ENCODE measurements around the gene RBKS.

RBKS gene

DNA sequence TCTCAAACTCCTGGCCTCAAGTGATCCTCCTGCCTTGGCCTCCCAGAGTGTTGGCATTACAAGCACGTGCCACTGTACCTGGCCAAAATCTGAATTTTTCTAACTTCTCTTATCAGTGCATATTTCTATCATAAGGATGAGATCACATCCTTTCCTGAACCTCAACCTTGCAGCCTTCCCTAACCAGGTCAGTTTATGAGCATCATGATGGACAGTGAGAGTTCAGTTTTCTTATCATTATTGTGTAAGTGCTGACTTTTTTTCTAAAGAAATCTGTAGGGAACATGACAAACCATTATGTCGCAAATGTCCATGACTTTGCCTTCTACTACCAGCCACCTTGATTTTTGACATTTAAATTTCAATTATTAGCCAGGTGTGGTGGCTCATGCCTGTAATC is 87.1 kb downstream of the RBKS start:
- DNase-seq (ENCODE audit: insufficient read length, low spot score) (no peak), FAIRE-seq (no peak)

DNA sequence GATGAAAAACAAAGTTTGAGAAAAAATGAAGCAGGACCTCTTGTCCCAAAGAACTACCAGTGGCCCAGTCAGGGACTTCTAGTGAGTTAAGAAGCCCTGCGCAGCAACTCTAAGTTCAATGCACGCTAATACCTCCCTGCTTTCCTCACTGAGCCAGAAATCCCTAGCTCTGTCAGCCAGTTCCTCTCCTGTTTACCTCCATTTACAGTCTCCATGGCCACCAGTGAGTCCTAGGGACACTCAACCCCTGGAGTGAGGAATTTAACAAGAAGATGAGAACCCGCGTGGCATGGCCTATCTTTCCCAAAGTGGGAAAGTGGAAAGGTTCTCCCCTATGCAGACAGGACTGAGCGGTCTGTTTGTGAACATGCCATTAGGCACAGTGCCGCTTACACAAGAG is 87.6 kb downstream of the RBKS start:
- FAIRE-seq = no peak
- no peak for DNase-seq (ENCODE audit: insufficient read length, low spot score)

DNA sequence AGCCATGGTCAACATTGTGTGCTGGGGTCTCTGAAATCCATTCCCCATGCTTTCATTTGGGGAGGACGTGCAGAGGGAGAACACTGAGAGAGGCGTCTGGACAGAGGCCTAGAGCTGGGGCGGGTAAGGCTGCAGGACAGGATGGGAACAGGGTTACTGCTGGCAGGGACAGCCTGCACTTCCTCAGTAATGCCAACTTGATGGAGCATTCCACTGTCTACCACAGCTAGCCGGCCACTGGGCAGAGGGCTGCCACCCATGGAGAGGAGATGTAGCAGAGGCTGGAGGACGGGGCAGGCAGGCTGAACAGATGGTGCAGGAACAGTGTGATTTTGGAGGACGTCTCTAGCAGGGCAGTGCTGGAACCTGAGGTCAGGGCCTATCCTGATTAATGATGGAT is 89.3 kb downstream of the RBKS start:
- peak; percentile 26 for FAIRE-seq
- no peak for DNase-seq (ENCODE audit: insufficient read length, low spot score)

- no peak for FAIRE-seq
Observed at GRCh38 chr2:27799646-27800010, 90.6 kb downstream of the RBKS start.

GRCh38 chr2:27798948-27799645 is 91.1 kb downstream of the RBKS start:
- peak; percentile 96 for FAIRE-seq

More at GRCh38 chr2:27799646-27800010, 90.6 kb downstream of the RBKS start:
- DNase-seq (ENCODE audit: insufficient read length, low spot score) = no peak

GRCh38 chr2:27798486-27798885 is 91.7 kb downstream of the RBKS start:
- DNase-seq (ENCODE audit: insufficient read length, low spot score) = no peak
- no peak for FAIRE-seq

More at GRCh38 chr2:27798948-27799645, 91.1 kb downstream of the RBKS start:
- DNase-seq (ENCODE audit: insufficient read length, low spot score) = peak; percentile 94

GRCh38 chr2:27797841-27798240 is 92.3 kb downstream of the RBKS start:
- no peak for DNase-seq (ENCODE audit: insufficient read length, low spot score)
- FAIRE-seq = no peak

DNA sequence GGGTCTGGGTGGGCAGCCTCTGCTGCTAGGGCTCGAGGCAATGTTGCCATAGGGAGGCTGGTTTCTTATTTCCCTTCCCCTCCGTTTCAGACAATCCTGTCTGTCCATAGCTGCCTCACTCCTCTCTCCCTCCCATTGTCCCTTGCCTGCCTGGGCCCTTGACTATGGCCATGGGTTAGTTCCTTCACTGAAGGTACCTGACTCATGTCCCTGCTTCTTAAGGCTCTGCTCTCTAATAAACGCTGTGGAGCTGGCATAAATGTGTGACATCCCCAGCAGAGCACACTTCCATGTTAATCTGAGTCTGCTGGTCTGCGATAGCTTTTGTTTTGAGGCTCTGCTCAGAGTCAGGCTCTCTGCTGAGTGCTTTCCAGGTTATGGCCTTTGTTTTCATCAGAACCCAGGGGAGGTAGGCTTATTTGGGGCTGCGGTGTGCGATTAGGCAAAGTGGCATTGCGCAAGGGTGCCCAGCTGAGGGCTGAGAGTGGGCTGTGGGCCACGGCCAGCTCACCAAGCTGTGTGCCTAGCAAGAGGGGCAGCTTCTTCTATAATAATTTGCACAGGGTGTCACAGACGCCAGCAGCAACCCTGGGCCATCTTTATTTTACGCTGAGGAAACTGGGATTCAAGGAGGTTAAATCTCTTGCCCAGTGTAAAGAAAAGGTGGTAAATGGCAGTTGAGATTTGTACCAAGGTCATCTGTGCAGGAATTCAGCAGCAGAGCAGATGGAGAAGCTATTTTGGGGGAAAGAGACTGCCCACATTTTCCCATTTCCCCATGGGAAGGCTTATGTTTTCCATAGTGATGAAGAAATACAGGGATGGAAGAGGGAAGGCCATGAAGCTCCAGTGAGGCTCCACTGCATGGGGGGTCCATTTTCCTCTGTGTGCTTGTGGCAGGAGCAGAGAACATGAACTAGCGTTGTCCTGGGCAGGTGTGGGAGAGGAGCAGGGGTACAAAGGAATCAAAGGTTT is 93.1 kb downstream of the RBKS start:
- FAIRE-seq (no peak), DNase-seq (ENCODE audit: insufficient read length, low spot score) (no peak)

- FAIRE-seq = no peak
- no peak for DNase-seq (ENCODE audit: insufficient read length, low spot score)
Observed at GRCh38 chr2:27795868-27796277, 94.3 kb downstream of the RBKS start.

GRCh38 chr2:27795093-27795834 is 94.9 kb downstream of the RBKS start:
- DNase-seq (ENCODE audit: insufficient read length, low spot score) (no peak), FAIRE-seq (no peak)

- FAIRE-seq = no peak
- DNase-seq (ENCODE audit: insufficient read length, low spot score) = no peak
Observed at GRCh38 chr2:27792759-27793158, 97.4 kb downstream of the RBKS start.

DNA sequence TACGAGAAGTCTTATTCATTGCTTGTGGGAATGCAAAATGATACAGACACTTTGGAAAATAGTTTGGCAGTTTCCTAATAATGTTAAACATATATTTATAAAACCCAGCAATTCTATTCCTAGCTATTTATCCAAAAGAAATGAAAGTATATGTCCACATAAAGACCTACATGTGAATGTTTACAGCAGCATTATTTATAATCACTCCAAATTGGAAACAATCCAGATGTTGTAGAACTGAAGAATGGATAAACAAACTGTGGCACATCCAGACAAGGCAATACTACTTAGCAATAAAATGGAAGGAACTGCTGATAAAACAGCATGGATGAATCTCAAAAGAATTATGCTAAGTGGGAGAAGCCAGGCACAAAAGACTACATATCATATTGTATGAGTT is 99.4 kb downstream of the RBKS start:
- FAIRE-seq = no peak
- no peak for DNase-seq (ENCODE audit: insufficient read length, low spot score)

GRCh38 chr2:27782701-27783100 is 107.5 kb downstream of the RBKS start:
- no peak for FAIRE-seq
- DNase-seq (ENCODE audit: insufficient read length, low spot score) = no peak

GRCh38 chr2:27781496-27781895 is 108.7 kb downstream of the RBKS start:
- DNase-seq (ENCODE audit: insufficient read length, low spot score) (no peak), FAIRE-seq (no peak)

DNA sequence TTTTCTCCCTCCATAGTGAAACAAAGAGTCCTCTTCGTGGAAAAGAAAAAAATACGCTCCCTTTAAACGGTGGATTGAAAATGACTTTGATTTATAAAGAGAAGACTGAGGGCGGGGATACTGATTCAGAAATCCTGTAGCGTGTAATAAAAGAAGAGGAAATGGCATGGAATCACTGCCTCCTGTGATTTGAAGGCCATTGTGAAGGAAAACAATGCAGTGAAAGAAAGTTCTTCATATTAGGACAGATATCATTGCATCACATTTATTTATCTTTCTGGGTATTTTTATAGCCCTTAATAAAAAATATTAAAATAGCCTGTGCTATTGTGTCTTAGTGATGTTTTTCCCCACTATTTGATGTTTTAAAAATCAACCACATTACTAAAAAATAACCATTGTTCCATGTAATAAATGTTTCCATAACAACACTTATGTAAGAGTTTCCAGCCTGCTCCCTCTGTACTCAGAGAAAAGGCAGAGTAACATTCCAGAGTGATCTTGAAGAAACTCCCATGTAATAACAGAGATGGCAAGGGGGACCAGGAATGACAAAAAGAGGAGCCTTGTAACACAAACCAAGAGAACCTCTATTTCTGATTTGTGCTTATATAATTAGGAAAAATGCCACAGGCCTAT is 110.7 kb downstream of the RBKS start:
- no peak for FAIRE-seq
- DNase-seq (ENCODE audit: insufficient read length, low spot score) = no peak

DNA sequence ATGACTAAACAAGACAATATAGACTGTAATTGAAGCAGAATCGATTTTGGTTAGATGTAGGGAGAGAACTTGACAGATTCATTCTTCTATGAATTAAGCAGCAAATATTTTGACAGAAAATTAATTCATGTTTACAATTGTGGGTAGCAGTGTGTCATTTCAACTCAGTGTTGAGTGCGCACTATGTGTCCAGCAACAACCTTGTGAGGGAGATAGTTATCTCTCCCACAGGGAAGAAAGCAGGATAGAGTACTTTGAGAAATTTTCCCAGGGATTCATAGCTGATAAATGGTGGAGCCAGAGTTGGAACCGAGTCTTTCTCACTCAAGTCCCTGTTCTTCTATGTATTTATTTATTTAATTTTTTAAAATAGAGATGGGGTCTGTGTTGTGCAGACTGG is 113.5 kb downstream of the RBKS start:
- FAIRE-seq = no peak
- no peak for DNase-seq (ENCODE audit: insufficient read length, low spot score)

GRCh38 chr2:27776097-27776496 is 114.1 kb downstream of the RBKS start:
- DNase-seq (ENCODE audit: insufficient read length, low spot score) (peak; percentile 50), FAIRE-seq (peak; percentile 60)

DNA sequence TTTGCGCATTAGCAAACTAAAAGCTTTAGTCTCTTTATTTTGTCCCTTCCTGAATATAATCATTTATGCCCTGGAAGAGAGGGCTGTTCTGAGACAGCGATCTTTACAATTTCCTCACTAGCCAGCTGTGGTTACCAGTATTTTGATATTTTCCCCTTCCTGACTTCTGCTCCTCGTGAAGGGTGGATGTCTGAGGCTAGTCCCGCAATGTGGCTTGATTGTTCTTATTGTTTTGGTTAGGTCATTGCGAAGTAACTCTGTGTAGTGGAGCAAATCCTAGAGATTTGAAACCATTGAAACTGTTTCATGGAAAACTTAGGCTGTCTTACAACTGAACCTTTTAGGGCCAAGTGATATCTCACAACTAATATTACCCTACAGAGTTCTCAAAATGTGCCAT is 116.2 kb downstream of the RBKS start:
- DNase-seq (ENCODE audit: insufficient read length, low spot score) (no peak), FAIRE-seq (no peak)

DNA sequence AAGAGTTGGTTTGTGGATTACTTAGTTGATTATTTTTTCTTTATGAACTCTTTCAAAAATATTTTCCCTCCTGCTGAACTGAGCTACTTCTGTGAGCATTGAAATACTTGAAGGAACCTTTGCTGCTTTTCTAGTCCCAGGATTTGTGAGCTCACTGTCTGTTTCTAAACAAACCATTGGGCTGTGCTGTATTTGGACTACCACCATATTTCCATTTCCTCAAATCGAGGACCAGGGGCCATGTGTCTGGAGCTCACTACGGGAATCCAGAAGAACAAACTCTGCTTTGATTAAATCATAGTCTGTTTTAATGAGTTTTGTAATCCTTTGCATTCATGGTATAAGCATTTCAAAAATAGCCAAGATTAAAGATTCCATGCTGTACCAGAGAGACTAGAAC is 117.4 kb downstream of the RBKS start:
- no peak for FAIRE-seq
- DNase-seq (ENCODE audit: insufficient read length, low spot score) = no peak

GRCh38 chr2:27771548-27772335 is 118.4 kb downstream of the RBKS start, which contains the start of gene MRPL33:
MRPL33 (plus strand) TSS chr2:27771719; CDS start chr2:27771778, 59 bp downstream.
- peak; percentile 95 for FAIRE-seq

More at GRCh38 chr2:27771548-27772335, 118.4 kb downstream of the RBKS start, which contains the start of gene MRPL33:
- DNase-seq (ENCODE audit: insufficient read length, low spot score) = peak; percentile 99

Measured in HTR-8/SVneo (cell line).